GM21423 (cell line): ENCODE results near the gene C1QTNF9B.
"Not testable (repeated sequence)": the region's sequence is repeated elsewhere in the genome, so short reads cannot be mapped to it uniquely, and the experiment has no call there.

Experiments
- ATAC-seq: cut with Tn5 transposase; IDR thresholded peaks from one replicate; pipeline ENCODE4 v1.9.1; 2021; ENCODE audit warnings: mild to moderate bottlenecking, moderate library complexity; ENCODE audit not compliant: unreplicated experiment

C1QTNF9B gene

DNA sequence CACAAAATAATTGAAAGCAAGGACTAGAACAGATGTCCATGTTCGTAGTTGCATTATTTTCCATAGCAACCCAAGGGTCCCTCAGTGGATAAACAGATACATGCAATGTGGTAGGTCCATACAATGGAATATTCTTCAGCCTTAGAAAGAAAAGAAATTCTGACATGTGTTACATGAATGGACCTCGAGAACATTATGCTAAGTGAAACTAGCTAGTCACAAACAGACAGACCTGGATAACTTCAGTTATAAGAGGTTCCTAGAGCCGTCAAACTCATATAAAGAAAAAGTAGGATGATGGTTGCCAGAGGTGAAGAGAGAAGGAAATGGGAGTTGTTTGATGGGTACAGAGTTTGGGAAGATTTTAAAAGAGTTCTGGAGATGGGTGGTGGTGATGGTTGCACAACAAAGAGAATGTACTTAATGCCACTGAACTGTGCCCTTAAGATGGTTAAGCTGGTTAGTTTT lies at the start of gene C1QTNF9B:
TSS of gene C1QTNF9B (minus strand) at position 51 of the 468 bp plus-strand sequence.
- not testable (repeated sequence) for ATAC-seq

DNA sequence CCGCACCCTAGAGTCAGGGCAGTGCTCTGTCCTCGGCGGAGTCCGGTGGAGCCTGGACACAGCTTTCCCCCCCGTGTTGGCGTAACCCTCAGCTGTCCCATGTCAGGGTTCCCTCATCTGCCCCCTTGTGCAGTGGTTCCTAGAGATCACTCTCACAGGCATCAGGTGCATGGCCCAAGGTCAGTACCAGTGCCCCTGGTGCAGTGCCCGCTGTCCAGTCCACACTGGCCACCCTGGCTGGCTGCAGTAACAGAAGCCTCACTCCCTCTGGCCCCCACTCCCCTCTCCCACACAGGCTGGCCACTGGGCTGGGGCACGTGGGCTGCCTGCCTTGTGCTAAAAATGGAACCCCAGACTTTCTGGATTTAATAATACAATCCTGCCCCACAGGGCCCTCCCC lies 49.6 kb upstream of the C1QTNF9B start:
- ATAC-seq, result no peak

- ATAC-seq, result no peak
These were observed 48.8 kb upstream of the C1QTNF9B start for GRCh38 chr13:23946067-23946466.

DNA sequence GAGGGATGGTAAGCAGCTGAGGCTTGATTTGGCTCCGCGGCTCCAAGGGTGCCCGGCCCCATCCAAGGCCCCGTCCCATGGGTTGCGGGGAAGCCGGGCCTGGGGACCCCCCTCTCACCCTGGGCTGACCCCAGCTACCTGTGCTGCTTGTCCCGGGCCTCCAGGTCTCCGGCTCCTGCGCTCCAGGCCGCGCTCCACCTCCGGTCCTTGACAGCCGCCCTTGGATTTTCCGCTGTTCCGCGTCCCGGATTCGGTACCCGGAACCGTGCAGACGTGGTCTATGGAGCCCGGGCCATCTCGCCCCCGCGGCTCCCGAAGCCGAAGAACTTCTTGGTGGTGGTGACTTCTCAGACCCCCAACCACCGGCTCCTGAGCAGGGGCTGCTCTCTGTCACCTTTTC lies 48.3 kb upstream of the C1QTNF9B start:
- ATAC-seq, result no peak

GRCh38 chr13:23941211-23941610 lies 43.9 kb upstream of the C1QTNF9B start:
- no peak for ATAC-seq

DNA sequence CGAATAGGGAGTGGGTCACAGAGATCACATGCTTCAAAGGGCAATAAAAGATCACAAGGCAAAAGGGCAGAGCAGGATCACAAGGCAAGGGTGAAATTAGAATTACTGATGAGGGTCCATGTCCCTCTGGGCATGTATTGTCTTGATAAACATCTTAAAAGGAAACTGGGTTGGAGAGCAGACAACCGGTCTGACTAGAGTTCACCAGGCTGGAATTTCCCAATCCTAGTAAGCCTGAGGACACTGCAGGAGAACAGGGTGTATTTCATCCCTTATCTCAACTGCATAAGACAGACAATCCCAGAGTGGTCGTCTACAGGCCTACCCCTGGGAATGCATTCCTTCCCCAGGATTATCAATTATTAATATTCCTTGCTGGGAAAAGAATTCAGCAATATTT lies 42.4 kb upstream of the C1QTNF9B start:
- not testable (repeated sequence) for ATAC-seq

DNA sequence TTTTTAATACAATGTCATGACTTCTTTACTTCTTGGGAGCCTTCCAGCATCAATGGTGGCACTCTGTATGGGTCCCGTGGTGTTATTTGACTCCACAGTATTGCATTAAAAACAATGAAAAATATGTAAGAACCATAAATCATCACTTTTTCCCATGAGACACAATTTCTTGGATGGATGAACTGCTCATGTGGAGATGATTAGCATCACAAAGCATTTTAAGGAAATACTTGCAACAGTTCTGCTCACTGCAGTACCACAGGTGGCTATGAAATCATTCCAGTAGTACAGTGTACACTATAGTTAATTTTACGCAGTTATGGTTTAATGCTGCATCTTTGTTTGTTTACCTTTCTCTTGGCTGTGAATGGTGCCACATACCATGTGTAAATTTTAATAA lies 37.2 kb upstream of the C1QTNF9B start:
- ATAC-seq, result no peak

GRCh38 chr13:23928985-23929384 lies 31.7 kb upstream of the C1QTNF9B start:
- ATAC-seq, result no peak

- ATAC-seq, result no peak
These were observed 25.7 kb upstream of the C1QTNF9B start for GRCh38 chr13:23923031-23923430.

GRCh38 chr13:23922005-23922932 lies 25.0 kb upstream of the C1QTNF9B start:
- ATAC-seq, result no peak

DNA sequence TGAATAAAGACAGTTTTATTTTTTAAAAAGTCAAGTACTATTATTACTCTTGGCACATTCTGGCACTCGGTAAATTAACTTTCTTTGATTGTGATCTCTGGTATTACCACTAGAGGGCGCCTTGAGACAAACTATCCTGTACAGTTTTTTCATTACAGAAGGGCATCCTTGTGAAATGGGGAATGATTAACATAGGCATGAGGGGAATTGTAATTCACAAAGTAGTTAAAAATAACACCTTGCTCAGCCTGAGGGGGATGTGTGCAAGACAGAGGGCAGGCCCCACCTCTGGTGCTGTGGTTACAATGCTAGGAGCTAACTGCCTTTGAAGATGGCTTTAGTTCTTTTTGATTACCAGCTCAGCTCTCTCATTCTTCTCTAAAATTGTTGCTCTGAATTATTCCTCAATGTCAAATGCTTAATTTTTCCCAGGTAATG lies 24.2 kb upstream of the C1QTNF9B start:
- no peak for ATAC-seq

DNA sequence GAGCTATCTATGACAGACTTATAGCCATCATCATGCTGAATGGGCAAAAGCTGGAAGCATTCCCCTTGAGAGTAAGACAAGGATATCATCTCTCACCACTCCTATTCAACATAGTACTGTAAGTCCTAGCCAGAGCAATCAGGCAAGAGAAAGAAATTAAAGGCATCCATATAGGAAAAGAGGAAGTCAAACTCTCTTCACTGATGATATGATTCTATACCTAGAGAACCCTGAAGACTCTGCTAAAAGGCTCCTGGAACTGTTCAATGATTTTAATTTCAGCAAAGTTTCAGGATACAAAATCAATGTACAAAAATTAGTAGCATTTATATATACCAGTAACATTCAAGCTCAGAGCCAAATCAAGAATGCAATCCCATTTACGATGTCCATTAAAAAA lies 21.7 kb upstream of the C1QTNF9B start:
- ATAC-seq, result no peak

DNA sequence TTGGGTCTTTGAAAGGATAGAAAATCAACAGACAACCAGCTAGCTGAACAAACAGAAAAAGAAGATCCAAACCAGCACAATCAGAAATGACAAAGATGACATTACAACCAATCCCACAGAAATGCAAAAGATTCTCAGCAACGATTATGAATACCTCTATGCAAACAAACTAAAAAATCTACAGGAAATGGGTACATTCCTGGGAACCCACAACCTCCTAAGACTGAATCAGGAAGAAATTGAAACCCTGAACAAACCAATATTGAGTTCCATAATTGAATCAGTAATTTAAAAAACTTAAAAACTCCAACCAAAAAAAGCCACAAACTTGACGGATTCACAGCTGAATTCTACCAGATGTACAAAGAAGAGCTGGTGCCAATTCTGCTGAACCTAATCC lies 20.9 kb upstream of the C1QTNF9B start:
- ATAC-seq, result no peak

DNA sequence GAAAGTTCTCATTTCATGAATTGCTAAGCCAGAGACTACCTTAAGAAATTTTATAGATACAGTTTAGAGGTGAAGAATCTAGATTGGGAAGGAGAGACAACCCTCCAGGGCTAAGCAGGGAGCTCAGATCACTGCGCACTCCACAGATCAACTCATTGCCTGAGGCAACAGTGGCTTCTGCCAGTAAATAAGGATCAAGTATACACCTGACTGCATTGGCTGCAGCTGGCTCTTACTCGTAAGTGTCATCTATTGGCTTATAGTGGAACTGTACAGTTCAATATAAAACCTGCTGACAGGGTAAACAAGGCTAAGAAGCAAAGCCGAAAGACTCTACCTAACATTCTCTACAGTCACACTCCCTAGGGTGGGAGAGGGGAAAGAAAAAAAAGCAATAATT lies 18.0 kb upstream of the C1QTNF9B start:
- no peak for ATAC-seq

DNA sequence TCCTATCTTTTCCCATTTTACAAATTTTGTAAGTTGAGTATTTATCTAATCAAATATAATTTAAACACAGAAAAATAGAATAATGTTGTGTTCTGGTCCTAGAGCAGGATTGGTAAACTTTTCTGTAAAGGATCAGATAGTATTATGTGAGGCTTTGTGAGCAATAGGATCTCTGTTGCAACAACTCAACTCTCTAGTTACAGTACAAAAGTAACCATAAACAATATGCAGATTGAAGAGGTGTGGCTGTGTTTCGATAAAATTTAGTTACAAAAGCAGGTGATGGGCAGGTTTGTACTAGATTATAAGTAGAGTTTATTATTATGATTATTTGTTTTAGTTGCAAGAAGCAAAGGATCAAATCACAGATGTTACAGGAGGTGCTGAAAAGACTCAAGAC lies 15.2 kb upstream of the C1QTNF9B start:
- no peak for ATAC-seq

DNA sequence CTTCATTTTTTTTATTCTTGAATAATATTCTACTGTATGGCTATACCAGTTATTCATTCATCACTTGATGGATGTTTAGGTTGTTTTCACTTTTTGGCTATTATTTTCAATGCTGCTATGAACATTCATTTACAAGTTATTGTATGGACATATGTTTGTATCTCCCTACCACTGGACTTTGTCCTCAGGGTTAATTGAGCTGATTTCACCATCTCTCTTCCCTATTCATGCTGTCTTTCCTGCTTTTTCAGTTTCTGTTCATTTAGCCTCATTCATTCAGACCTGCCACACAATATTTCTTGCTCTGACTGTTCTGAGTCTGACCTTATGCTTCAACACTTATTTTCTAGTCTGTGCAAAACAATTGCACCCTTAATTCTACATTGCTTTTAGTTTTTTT lies 12.3 kb upstream of the C1QTNF9B start:
- ATAC-seq, result no peak

- ATAC-seq, result no peak
These were observed 8.5 kb upstream of the C1QTNF9B start for GRCh38 chr13:23905766-23906165.

DNA sequence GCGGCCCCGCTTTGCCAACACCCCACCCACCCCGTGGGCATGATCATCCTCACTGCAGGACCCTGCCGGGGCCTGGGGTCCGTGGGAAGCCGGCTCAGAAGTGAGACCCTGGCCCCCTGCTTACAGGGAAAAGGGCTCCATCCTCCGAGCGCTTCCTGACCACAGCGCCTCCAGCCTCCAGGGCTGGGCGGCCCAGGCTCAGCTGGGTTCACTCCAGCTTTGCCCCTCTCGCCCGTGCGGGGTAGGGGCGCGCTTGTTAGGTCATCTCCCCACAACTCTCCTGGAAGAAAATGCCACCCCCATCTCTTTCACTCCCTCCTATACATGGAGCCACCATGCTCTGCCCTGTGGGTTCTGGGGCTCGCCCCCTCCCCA lies 6.6 kb upstream of the C1QTNF9B start:
- no peak for ATAC-seq

GRCh38 chr13:23902975-23903905 lies 5.9 kb upstream of the C1QTNF9B start:
- no peak for ATAC-seq

DNA sequence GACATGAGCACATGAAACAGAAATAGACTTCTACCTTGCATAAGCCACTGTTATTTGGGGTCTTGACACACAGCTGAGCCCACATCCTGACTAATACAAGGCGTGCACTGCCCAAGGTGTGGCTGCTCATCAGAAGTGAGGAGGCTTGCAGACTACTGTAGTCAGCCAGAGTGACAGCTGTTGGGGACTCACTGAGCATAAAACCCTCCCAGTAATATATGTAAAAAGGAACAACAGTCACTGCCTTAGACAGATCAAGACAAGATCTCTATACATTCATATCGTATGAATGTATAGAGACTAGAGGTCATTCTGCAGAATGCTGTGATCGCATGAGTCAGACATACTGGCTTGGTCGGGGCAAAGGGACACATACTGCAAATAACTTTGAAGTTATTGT lies 4.1 kb upstream of the C1QTNF9B start:
- ATAC-seq, result no peak

GRCh38 chr13:23899555-23899954 lies 2.3 kb upstream of the C1QTNF9B start:
- no peak for ATAC-seq

DNA sequence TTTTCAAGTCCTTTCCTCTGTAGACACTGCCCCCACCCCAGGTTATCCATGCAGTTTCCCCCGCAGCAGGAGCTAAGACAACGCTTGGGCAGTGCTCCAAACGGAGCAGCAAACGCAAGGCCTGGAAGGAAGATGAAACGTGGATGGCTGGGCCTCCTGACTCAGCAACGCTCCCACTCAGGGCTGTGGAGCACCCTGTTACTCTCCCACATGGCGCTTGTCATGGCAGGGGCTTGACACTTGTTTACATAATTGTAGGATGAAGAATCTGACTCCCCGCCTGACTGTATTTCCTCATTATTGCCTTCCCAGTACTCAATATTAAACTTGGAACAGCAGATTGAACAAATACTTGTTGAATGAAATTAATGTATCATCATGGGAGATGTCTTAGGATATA lies 799 bp upstream of the C1QTNF9B start:
- no peak for ATAC-seq
